Measurements from ENCODE around the gene SHROOM3.

DNA sequence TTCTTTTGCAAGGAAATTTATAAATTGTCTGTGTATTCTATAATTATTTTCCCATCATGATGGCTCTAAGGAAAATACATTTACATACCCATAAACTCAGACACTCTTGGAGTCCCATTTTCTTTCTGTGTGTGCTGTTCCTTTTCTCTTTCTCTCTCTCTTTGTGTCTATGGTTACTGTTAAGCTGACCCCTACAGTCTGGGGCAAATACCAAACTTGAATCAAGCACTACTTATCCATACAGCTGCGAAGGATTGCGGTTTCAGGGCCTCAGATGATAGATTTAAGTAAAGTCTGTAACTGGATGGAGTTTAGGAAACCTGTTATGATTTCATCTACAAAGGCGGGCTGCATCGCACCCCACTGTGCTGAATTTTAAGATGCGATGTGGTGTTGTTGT is 150.2 kb downstream of the SHROOM3 start:
- TF ChIP-seq CTCF (IDR thresholded peaks at IDR 0.05) (no peak), POLR2A (IDR thresholded peaks at IDR 0.05) (no peak), EP300 (IDR thresholded peaks at IDR 0.05) (no peak), POLR2AphosphoS5 (IDR thresholded peaks at IDR 0.05) (no peak)

Data from stomach (tissue), 4 donors.